Measurements from ENCODE around the gene ANKHD1. TPM values are rescaled to one million over a fixed set of nuclear protein-coding genes. Genes with fewer than 3 reads are reported as not detected.

The ANKHD1 gene
- total RNA-seq, 2 donors from 2014 or later, result 90.8 to 93.2 TPM

- peak; percentile 56 for DNase-seq (ENCODE audit: low spot score)
Observed at GRCh38 chr5:140371356-140372151, 30.1 kb upstream of the ANKHD1 start.

GRCh38 chr5:140372971-140373487, 28.6 kb upstream of the ANKHD1 start:
- intact Hi-C loops (cut with DNase I), result no loop called here
- DNase-seq (ENCODE audit: low spot score), result peak; percentile 92

More at GRCh38 chr5:140371356-140372151, 30.1 kb upstream of the ANKHD1 start:
- intact Hi-C loops (cut with DNase I), result no loop called here

GRCh38 chr5:140381351-140381750, 20.3 kb upstream of the ANKHD1 start:
- DNase-seq (ENCODE audit: low spot score), result peak; percentile 51
- intact Hi-C loops (cut with DNase I), result no loop called here

GRCh38 chr5:140381972-140382371, 19.7 kb upstream of the ANKHD1 start:
- DNase-seq (ENCODE audit: low spot score), result no peak
- intact Hi-C loops (cut with DNase I), result no loop called here

- no peak for DNase-seq (ENCODE audit: low spot score)
- intact Hi-C loops (cut with DNase I), result no loop called here
Observed at GRCh38 chr5:140382866-140383265, 18.8 kb upstream of the ANKHD1 start.

GRCh38 chr5:140383300-140383699, 18.3 kb upstream of the ANKHD1 start:
- intact Hi-C loops (cut with DNase I), result no loop called here
- DNase-seq (ENCODE audit: low spot score), result no peak

GRCh38 chr5:140388052-140388451, 13.6 kb upstream of the ANKHD1 start:
- DNase-seq (ENCODE audit: low spot score), result no peak
- intact Hi-C loops (cut with DNase I), result no loop called here

GRCh38 chr5:140391312-140391711, 10.3 kb upstream of the ANKHD1 start:
- intact Hi-C loops (cut with DNase I), result no loop called here

GRCh38 chr5:140391732-140392131, 9.9 kb upstream of the ANKHD1 start:
- intact Hi-C loops (cut with DNase I), result no loop called here
- DNase-seq (ENCODE audit: low spot score), result no peak

More at GRCh38 chr5:140391312-140391711, 10.3 kb upstream of the ANKHD1 start:
- no peak for DNase-seq (ENCODE audit: low spot score)

GRCh38 chr5:140393738-140394137, 7.9 kb upstream of the ANKHD1 start:
- intact Hi-C loops (cut with DNase I), result no loop called here
- DNase-seq (ENCODE audit: low spot score), result no peak

- DNase-seq (ENCODE audit: low spot score), result no peak
- intact Hi-C loops (cut with DNase I), result no loop called here
Observed at GRCh38 chr5:140398379-140398811, 3.2 kb upstream of the ANKHD1 start.

GRCh38 chr5:140399979-140400729, 1.5 kb upstream of the ANKHD1 start:
- intact Hi-C loops (cut with DNase I), result no loop called here
- DNase-seq (ENCODE audit: low spot score), result no peak

- intact Hi-C loops (cut with DNase I), result no loop called here
- DNase-seq (ENCODE audit: low spot score), result peak; percentile 96
Observed at GRCh38 chr5:140400730-140401361, 787 bp upstream of the ANKHD1 start.

- intact Hi-C loops (cut with DNase I), result no loop called here
- DNase-seq (ENCODE audit: low spot score), result peak; percentile 84
Observed at GRCh38 chr5:140402258-140403074, 833 bp downstream of the ANKHD1 start.

GRCh38 chr5:140403613-140404012, 2.0 kb downstream of the ANKHD1 start:
- DNase-seq (ENCODE audit: low spot score), result no peak

GRCh38 chr5:140408750-140409241, 7.2 kb downstream of the ANKHD1 start:
- intact Hi-C loops (cut with DNase I), result no loop called here
- no peak for DNase-seq (ENCODE audit: low spot score)

More at GRCh38 chr5:140403613-140404012, 2.0 kb downstream of the ANKHD1 start:
- intact Hi-C loops (cut with DNase I), result no loop called here

GRCh38 chr5:140413230-140413629, 11.6 kb downstream of the ANKHD1 start:
- no peak for DNase-seq (ENCODE audit: low spot score)
- intact Hi-C loops (cut with DNase I), result no loop called here

- intact Hi-C loops (cut with DNase I), result no loop called here
- no peak for DNase-seq (ENCODE audit: low spot score)
Observed at GRCh38 chr5:140417235-140417634, 15.6 kb downstream of the ANKHD1 start.

Measured in posterior vena cava (tissue), 2 donors.